ENCODE measurements around the gene PLS3. TPM values are rescaled to one million over a fixed set of nuclear protein-coding genes. Genes with fewer than 3 reads are reported as not detected.

The PLS3 gene
- total RNA-seq, 1 donor, result 0.10 TPM

GRCh38 chrX:115582616-115583495 lies 21.9 kb downstream of the PLS3 start:
- Histone ChIP-seq H3K4me1 (ENCODE audit: insufficient read depth, low read length) (no peaks in the 10 kb centered on the region), H3K4me3 (ENCODE audit: low read length) (no peak overlapping the region), H3K27me3 (ENCODE audit: insufficient read depth, low read length) (no peaks in the 10 kb centered on the region), H3K9me3 (ENCODE audit: low read depth, low read length) (no peaks in the 10 kb centered on the region)

- H3K4me1 ChIP-seq (ENCODE audit: insufficient read depth, low read length), result no peaks in the 10 kb centered on the region
- no peaks in the 10 kb centered on the region for H3K9me3 ChIP-seq (ENCODE audit: low read depth, low read length)
- no peaks in the 10 kb centered on the region for H3K27me3 ChIP-seq (ENCODE audit: insufficient read depth, low read length)
- H3K4me3 ChIP-seq (ENCODE audit: low read length), result no peak overlapping the region
These were observed 22.6 kb downstream of the PLS3 start for GRCh38 chrX:115583496-115584004.

- H3K4me3 ChIP-seq (ENCODE audit: low read length), result no peak overlapping the region
- H3K9me3 ChIP-seq (ENCODE audit: low read depth, low read length), result no peaks in the 10 kb centered on the region
- no peaks in the 10 kb centered on the region for H3K27me3 ChIP-seq (ENCODE audit: insufficient read depth, low read length)
- no peaks in the 10 kb centered on the region for H3K4me1 ChIP-seq (ENCODE audit: insufficient read depth, low read length)
These were observed 23.7 kb downstream of the PLS3 start for GRCh38 chrX:115584696-115585095.

GRCh38 chrX:115588179-115588578 lies 27.2 kb downstream of the PLS3 start:
- no peaks in the 10 kb centered on the region for H3K27me3 ChIP-seq (ENCODE audit: insufficient read depth, low read length)
- H3K4me3 ChIP-seq (ENCODE audit: low read length), result no peak overlapping the region
- H3K4me1 ChIP-seq (ENCODE audit: insufficient read depth, low read length), result no peaks in the 10 kb centered on the region
- H3K9me3 ChIP-seq (ENCODE audit: low read depth, low read length), result no peaks in the 10 kb centered on the region

GRCh38 chrX:115589419-115589818 lies 28.4 kb downstream of the PLS3 start:
- Histone ChIP-seq H3K4me1 (ENCODE audit: insufficient read depth, low read length) (no peaks in the 10 kb centered on the region), H3K27me3 (ENCODE audit: insufficient read depth, low read length) (no peaks in the 10 kb centered on the region), H3K9me3 (ENCODE audit: low read depth, low read length) (no peaks in the 10 kb centered on the region), H3K4me3 (ENCODE audit: low read length) (no peak overlapping the region)

- Histone ChIP-seq H3K4me3 (ENCODE audit: low read length) (no peak overlapping the region), H3K4me1 (ENCODE audit: insufficient read depth, low read length) (no peaks in the 10 kb centered on the region), H3K9me3 (ENCODE audit: low read depth, low read length) (no peaks in the 10 kb centered on the region), H3K27me3 (ENCODE audit: insufficient read depth, low read length) (no peaks in the 10 kb centered on the region)
These were observed 30.4 kb downstream of the PLS3 start for GRCh38 chrX:115591420-115591819.

GRCh38 chrX:115591856-115592842 lies 31.2 kb downstream of the PLS3 start:
- no peak overlapping the region for H3K4me3 ChIP-seq (ENCODE audit: low read length)
- H3K9me3 ChIP-seq (ENCODE audit: low read depth, low read length), result no peaks in the 10 kb centered on the region
- H3K4me1 ChIP-seq (ENCODE audit: insufficient read depth, low read length), result no peaks in the 10 kb centered on the region
- no peaks in the 10 kb centered on the region for H3K27me3 ChIP-seq (ENCODE audit: insufficient read depth, low read length)

GRCh38 chrX:115592997-115593734 lies 32.2 kb downstream of the PLS3 start:
- Histone ChIP-seq H3K4me3 (ENCODE audit: low read length) (no peak overlapping the region), H3K9me3 (ENCODE audit: low read depth, low read length) (no peaks in the 10 kb centered on the region), H3K4me1 (ENCODE audit: insufficient read depth, low read length) (no peaks in the 10 kb centered on the region), H3K27me3 (ENCODE audit: insufficient read depth, low read length) (no peaks in the 10 kb centered on the region)

- Histone ChIP-seq H3K27me3 (ENCODE audit: insufficient read depth, low read length) (no peaks in the 10 kb centered on the region), H3K4me1 (ENCODE audit: insufficient read depth, low read length) (no peaks in the 10 kb centered on the region), H3K9me3 (ENCODE audit: low read depth, low read length) (no peaks in the 10 kb centered on the region), H3K4me3 (ENCODE audit: low read length) (no peak overlapping the region)
These were observed 34.1 kb downstream of the PLS3 start for GRCh38 chrX:115595049-115595448.

- no peaks in the 10 kb centered on the region for H3K9me3 ChIP-seq (ENCODE audit: low read depth, low read length)
- no peaks in the 10 kb centered on the region for H3K4me1 ChIP-seq (ENCODE audit: insufficient read depth, low read length)
- no peak overlapping the region for H3K4me3 ChIP-seq (ENCODE audit: low read length)
- H3K27me3 ChIP-seq (ENCODE audit: insufficient read depth, low read length), result no peaks in the 10 kb centered on the region
These were observed 37.6 kb downstream of the PLS3 start for GRCh38 chrX:115598556-115598955.

- Histone ChIP-seq H3K27me3 (ENCODE audit: insufficient read depth, low read length) (no peaks in the 10 kb centered on the region), H3K4me1 (ENCODE audit: insufficient read depth, low read length) (no peaks in the 10 kb centered on the region), H3K9me3 (ENCODE audit: low read depth, low read length) (no peaks in the 10 kb centered on the region)
These were observed 41.3 kb downstream of the PLS3 start for GRCh38 chrX:115602308-115602707.

GRCh38 chrX:115602729-115603389 lies 41.9 kb downstream of the PLS3 start:
- H3K9me3 ChIP-seq (ENCODE audit: low read depth, low read length), result no peaks in the 10 kb centered on the region
- H3K4me1 ChIP-seq (ENCODE audit: insufficient read depth, low read length), result no peaks in the 10 kb centered on the region
- no peaks in the 10 kb centered on the region for H3K27me3 ChIP-seq (ENCODE audit: insufficient read depth, low read length)
- no peak overlapping the region for H3K4me3 ChIP-seq (ENCODE audit: low read length)

More at GRCh38 chrX:115602308-115602707, 41.3 kb downstream of the PLS3 start:
- no peak overlapping the region for H3K4me3 ChIP-seq (ENCODE audit: low read length)

- H3K4me3 ChIP-seq (ENCODE audit: low read length), result no peak overlapping the region
- no peaks in the 10 kb centered on the region for H3K27me3 ChIP-seq (ENCODE audit: insufficient read depth, low read length)
These were observed 42.6 kb downstream of the PLS3 start for GRCh38 chrX:115603534-115604074.

GRCh38 chrX:115606861-115607260 lies 45.9 kb downstream of the PLS3 start:
- Histone ChIP-seq H3K4me1 (ENCODE audit: insufficient read depth, low read length) (no peaks in the 10 kb centered on the region), H3K27me3 (ENCODE audit: insufficient read depth, low read length) (no peaks in the 10 kb centered on the region), H3K9me3 (ENCODE audit: low read depth, low read length) (no peaks in the 10 kb centered on the region), H3K4me3 (ENCODE audit: low read length) (no peak overlapping the region)

More at GRCh38 chrX:115603534-115604074, 42.6 kb downstream of the PLS3 start:
- Histone ChIP-seq H3K9me3 (ENCODE audit: low read depth, low read length) (no peaks in the 10 kb centered on the region), H3K4me1 (ENCODE audit: insufficient read depth, low read length) (no peaks in the 10 kb centered on the region)
